Measurements from ENCODE around the gene DAB2IP.

DNA sequence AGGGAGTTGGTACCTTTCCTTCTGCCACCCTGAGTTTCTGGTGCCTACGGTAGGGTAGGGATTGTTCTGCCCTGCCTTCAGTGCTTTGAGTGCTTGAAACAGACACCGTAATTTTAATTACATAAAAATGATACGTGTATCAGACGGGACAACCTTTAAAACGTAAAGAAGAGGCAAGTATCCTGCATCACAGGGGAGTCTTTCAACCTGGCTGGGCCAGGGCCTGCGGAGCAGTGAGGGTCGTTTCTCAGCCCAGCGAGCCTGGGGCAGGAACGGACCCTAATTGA is 483 bp upstream of the DAB2IP start:
- TF ChIP-seq, protein P1, sequence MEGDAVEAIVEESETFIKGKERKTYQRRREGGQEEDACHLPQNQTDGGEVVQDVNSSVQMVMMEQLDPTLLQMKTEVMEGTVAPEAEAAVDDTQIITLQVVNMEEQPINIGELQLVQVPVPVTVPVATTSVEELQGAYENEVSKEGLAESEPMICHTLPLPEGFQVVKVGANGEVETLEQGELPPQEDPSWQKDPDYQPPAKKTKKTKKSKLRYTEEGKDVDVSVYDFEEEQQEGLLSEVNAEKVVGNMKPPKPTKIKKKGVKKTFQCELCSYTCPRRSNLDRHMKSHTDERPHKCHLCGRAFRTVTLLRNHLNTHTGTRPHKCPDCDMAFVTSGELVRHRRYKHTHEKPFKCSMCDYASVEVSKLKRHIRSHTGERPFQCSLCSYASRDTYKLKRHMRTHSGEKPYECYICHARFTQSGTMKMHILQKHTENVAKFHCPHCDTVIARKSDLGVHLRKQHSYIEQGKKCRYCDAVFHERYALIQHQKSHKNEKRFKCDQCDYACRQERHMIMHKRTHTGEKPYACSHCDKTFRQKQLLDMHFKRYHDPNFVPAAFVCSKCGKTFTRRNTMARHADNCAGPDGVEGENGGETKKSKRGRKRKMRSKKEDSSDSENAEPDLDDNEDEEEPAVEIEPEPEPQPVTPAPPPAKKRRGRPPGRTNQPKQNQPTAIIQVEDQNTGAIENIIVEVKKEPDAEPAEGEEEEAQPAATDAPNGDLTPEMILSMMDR (optimal IDR thresholded peaks at IDR 0.05 in 1 of 3, IDR thresholded peaks at IDR 0.05 in 1 of 3, conservative IDR thresholded peaks at IDR 0.05 in 1 of 3; ENCODE audit: extremely low read depth in 1 of 3, insufficient read depth in 2 of 3, low read length in 3 of 3): no peak
- TF ChIP-seq EZH2 (IDR thresholded peaks at IDR 0.05; ENCODE audit: low read length): peak; percentile 94
